Astrocyte (in vitro differentiated cells and primary cell): ENCODE data around the gene IL9. TPM values are rescaled to one million over a fixed set of nuclear protein-coding genes. Genes with fewer than 3 reads are reported as not detected.

Experiments used
- DNase-seq: peaks from one replicate; pipeline ENCODE4 v3.0.0-alpha.2; 2010; ENCODE audit warnings: low read depth
- FAIRE-seq: peaks from 2 replicates; lab custom pipeline; 2011; peaks lifted over from hg19 to GRCh38; lab: Jason Lieb, UNC
- H2AFZ ChIP-seq: 2 replicates; pipeline ENCODE4 v1.6.0; 2012; ENCODE audit warnings: low read depth, low read length, inconsistent platforms
- H3K27ac ChIP-seq: 2 replicates; pipeline ENCODE4 v1.5.1; 2011; ENCODE audit warnings: low read depth, low read length, inconsistent platforms
- H3K27me3 ChIP-seq: 2 replicates; pipeline ENCODE4 v1.6.0; 2011; ENCODE audit warnings: low read length, inconsistent platforms; ENCODE audit not compliant: insufficient read depth
- H3K36me3 ChIP-seq: 2 replicates; pipeline ENCODE4 v1.5.1; 2011; ENCODE audit warnings: low read length, inconsistent platforms; ENCODE audit not compliant: insufficient read depth
- H3K4me1 ChIP-seq: 2 replicates; pipeline ENCODE4 v1.5.1; 2011; ENCODE audit warnings: low read length, inconsistent platforms; ENCODE audit not compliant: insufficient read depth
- H3K4me2 ChIP-seq: 2 replicates; pipeline ENCODE4 v1.6.0; 2012; ENCODE audit warnings: low read length, inconsistent platforms
- H3K4me3 ChIP-seq: 2 replicates; pipeline ENCODE4 v1.5.1; 2011; ENCODE audit warnings: low read depth, mild to moderate bottlenecking, low read length, inconsistent platforms; ENCODE audit not compliant: insufficient read depth
- H3K79me2 ChIP-seq: 2 replicates; pipeline ENCODE4 v1.6.0; 2012; ENCODE audit warnings: mild to moderate bottlenecking, low read length, inconsistent platforms; ENCODE audit not compliant: insufficient read depth
- H3K9ac ChIP-seq: 2 replicates; pipeline ENCODE4 v1.6.0; 2012; ENCODE audit warnings: mild to moderate bottlenecking, low read length, inconsistent platforms
- H3K9me3 ChIP-seq: 2 replicates; pipeline ENCODE4 v1.5.1; 2012; ENCODE audit warnings: low read depth, mild to moderate bottlenecking, low read length, inconsistent platforms; ENCODE audit not compliant: insufficient read depth
- H4K20me1 ChIP-seq: 2 replicates; pipeline ENCODE4 v1.6.0; 2012; ENCODE audit warnings: low read length, inconsistent platforms; ENCODE audit not compliant: insufficient read depth
- H3K27ac Mint-ChIP-seq: one replicate; pipeline ENCODE4 v1.8.0; 2021; ENCODE audit warnings: mild to moderate bottlenecking, mixed read lengths; ENCODE audit not compliant: unreplicated experiment
- H3K27me3 Mint-ChIP-seq: one replicate; pipeline ENCODE4 v1.8.0; 2021; ENCODE audit warnings: low read depth, mixed read lengths; ENCODE audit not compliant: unreplicated experiment
- H3K36me3 Mint-ChIP-seq: one replicate; pipeline ENCODE4 v1.8.0; 2021; ENCODE audit warnings: low read depth, mixed read lengths; ENCODE audit not compliant: unreplicated experiment
- H3K4me1 Mint-ChIP-seq: one replicate; pipeline ENCODE4 v1.8.0; 2021; ENCODE audit warnings: low read depth, mixed read lengths; ENCODE audit not compliant: unreplicated experiment
- H3K4me3 Mint-ChIP-seq: one replicate; pipeline ENCODE4 v1.8.0; 2021; ENCODE audit warnings: mild to moderate bottlenecking, moderate library complexity, mixed read lengths; ENCODE audit not compliant: unreplicated experiment
- H3K9me3 Mint-ChIP-seq: one replicate; pipeline ENCODE4 v1.8.0; 2021; ENCODE audit warnings: mild to moderate bottlenecking, mixed read lengths; ENCODE audit not compliant: unreplicated experiment
- EZH2 ChIP-seq: IDR thresholded peaks from 2 replicates; pipeline ENCODE4 v1.6.1; 2012; ENCODE audit warnings: mild to moderate bottlenecking, low read length, inconsistent platforms; ENCODE audit not compliant: insufficient read depth
- total RNA-seq: library from RNA; stranded (reverse); gene quantifications from 2 replicates; pipeline ENCODE4 v1.2.1, GENCODE V29; 2021
- TF ChIP-seq, protein P1 (sequence below): IDR thresholded peaks from 2 replicates; pipeline ENCODE4 v1.5.1; 2011; ENCODE audit warnings: low read depth, mild to moderate bottlenecking, inconsistent platforms, low read length, moderate library complexity; ENCODE audit not compliant: insufficient read depth

IL9 gene
- total RNA-seq, 1 donor from 2014 or later, result not detected

DNA sequence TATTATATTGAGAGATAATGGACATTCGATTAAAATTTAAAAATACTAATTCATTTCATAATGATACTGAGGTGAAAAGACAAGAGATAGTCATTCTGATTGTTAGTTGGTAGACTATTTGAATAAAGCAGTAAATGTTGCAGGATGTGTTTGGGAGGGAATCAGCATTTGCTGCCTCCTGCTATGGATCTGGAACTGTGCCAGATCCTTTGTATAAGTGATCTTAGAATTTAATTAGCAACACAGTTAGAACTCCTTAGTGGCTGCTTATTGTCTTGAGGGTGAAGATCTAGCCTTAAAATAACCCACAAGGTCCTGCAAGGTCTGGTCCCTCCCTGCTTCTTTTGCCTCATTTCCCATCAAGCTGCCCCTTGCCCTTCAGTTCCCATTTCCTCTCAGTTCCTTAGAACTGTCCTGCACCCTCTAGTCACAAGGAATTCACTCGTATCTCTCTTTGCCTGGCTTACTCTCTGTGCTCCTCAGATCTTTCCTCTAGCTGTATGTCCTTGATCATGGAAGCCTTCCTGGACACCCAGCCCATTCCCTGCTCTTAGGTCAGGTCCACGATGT is 46.6 kb upstream of the IL9 start:
- Mint-ChIP-seq H3K27me3 (no peaks in the 10 kb centered on the region), H3K36me3 (no peaks in the 10 kb centered on the region), H3K4me3 (no peak overlapping the region), H3K4me1 (peaks cover 4% of the 10 kb centered on the region), H3K9me3 (no peaks in the 10 kb centered on the region), H3K27ac (no peak overlapping the region)
- Histone ChIP-seq H3K79me2 (no peaks in the 10 kb centered on the region), H4K20me1 (no peaks in the 10 kb centered on the region), H3K4me1 (no peaks in the 10 kb centered on the region), H3K9ac (no peak overlapping the region), H3K4me2 (no peak overlapping the region), H3K27me3 (no peaks in the 10 kb centered on the region), H3K9me3 (no peaks in the 10 kb centered on the region), H3K27ac (no peak overlapping the region), H2AFZ (no peak overlapping the region), H3K4me3 (no peak overlapping the region), H3K36me3 (no peaks in the 10 kb centered on the region)
- no peak for DNase-seq
- no peak for FAIRE-seq
- TF ChIP-seq, protein P1, sequence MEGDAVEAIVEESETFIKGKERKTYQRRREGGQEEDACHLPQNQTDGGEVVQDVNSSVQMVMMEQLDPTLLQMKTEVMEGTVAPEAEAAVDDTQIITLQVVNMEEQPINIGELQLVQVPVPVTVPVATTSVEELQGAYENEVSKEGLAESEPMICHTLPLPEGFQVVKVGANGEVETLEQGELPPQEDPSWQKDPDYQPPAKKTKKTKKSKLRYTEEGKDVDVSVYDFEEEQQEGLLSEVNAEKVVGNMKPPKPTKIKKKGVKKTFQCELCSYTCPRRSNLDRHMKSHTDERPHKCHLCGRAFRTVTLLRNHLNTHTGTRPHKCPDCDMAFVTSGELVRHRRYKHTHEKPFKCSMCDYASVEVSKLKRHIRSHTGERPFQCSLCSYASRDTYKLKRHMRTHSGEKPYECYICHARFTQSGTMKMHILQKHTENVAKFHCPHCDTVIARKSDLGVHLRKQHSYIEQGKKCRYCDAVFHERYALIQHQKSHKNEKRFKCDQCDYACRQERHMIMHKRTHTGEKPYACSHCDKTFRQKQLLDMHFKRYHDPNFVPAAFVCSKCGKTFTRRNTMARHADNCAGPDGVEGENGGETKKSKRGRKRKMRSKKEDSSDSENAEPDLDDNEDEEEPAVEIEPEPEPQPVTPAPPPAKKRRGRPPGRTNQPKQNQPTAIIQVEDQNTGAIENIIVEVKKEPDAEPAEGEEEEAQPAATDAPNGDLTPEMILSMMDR, result no peak
- no peak for TF ChIP-seq EZH2

DNA sequence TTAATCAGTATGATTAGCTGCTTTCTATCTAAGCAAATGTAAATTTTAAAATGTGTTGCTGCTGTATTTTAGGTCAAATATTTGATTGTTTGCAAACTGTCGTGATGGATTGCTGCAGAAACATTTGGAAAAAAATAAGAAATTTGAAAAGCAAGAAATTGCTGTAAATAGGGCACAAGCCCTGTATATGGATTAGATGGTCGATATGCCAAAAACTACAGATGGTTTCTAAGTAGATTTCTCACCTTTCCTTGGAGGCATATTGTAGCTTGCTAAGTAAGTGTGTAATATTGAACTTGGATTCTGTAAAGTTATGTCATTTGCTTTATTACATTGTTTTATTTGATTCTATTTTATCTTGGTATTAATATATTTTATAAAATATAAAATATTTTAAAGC is 46.1 kb upstream of the IL9 start:
- peaks cover 3% of the 10 kb centered on the region for H3K27me3 Mint-ChIP-seq
- H2AFZ ChIP-seq, result no peak overlapping the region
- no peaks in the 10 kb centered on the region for H3K36me3 Mint-ChIP-seq
- no peaks in the 10 kb centered on the region for H3K36me3 ChIP-seq
- H3K4me1 ChIP-seq, result no peaks in the 10 kb centered on the region
- no peak overlapping the region for H3K9ac ChIP-seq
- no peaks in the 10 kb centered on the region for H3K9me3 ChIP-seq
- H3K9me3 Mint-ChIP-seq, result no peaks in the 10 kb centered on the region
- no peak overlapping the region for H3K27ac Mint-ChIP-seq
- DNase-seq, result no peak
- no peak overlapping the region for H3K4me2 ChIP-seq
- no peak overlapping the region for H3K4me3 ChIP-seq
- no peaks in the 10 kb centered on the region for H3K79me2 ChIP-seq
- H3K27ac ChIP-seq, result no peak overlapping the region
- H4K20me1 ChIP-seq, result no peaks in the 10 kb centered on the region
- H3K4me3 Mint-ChIP-seq, result no peak overlapping the region
- H3K4me1 Mint-ChIP-seq, result peaks cover 4% of the 10 kb centered on the region
- H3K27me3 ChIP-seq, result no peaks in the 10 kb centered on the region
- FAIRE-seq, result no peak
- TF ChIP-seq, protein P1, result no peak
- no peak for TF ChIP-seq EZH2

DNA sequence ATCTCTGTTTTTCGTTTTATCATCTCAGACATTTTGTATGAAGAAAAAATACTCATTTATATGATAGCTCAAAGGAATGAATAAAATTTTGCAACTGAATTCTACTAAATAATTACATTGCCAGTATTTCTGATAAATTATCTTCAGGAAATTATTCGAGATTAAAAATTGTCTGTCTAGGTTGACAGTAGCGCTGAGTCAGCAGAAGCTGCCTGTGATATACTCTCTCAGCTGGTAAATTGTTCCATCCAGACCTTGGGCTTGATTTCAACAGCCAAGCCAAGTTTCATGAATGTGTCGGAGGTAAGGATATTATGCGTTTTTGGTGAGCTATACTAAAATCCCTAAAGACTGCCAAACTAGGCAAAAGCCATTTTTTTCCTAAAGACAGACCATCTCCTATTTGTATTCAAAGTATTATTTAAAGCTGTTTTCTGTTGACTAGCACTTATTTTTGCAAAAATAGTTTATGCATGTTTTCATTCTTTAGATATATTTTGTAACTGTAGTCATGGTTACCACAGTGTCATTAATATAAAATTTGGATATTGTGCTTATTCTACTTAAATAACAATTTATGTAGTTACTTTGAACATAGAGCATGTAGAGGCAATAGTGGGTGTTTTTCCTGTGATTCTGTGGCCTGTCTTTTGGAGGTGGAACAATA is 41.7 kb upstream of the IL9 start:
- no peak overlapping the region for H3K4me2 ChIP-seq
- no peaks in the 10 kb centered on the region for H3K4me1 ChIP-seq
- H3K27me3 ChIP-seq, result peaks cover 2% of the 10 kb centered on the region
- H3K36me3 Mint-ChIP-seq, result no peaks in the 10 kb centered on the region
- no peak overlapping the region for H3K4me3 Mint-ChIP-seq
- peaks cover 9% of the 10 kb centered on the region for H3K27me3 Mint-ChIP-seq
- no peaks in the 10 kb centered on the region for H4K20me1 ChIP-seq
- H2AFZ ChIP-seq, result no peak overlapping the region
- no peak overlapping the region for H3K27ac ChIP-seq
- no peak for TF ChIP-seq EZH2
- TF ChIP-seq, protein P1, result no peak
- H3K9ac ChIP-seq, result no peak overlapping the region
- no peak overlapping the region for H3K27ac Mint-ChIP-seq
- H3K79me2 ChIP-seq, result no peaks in the 10 kb centered on the region
- FAIRE-seq, result no peak
- H3K4me1 Mint-ChIP-seq, result peaks cover 6% of the 10 kb centered on the region
- H3K36me3 ChIP-seq, result no peaks in the 10 kb centered on the region
- no peak overlapping the region for H3K4me3 ChIP-seq
- no peak for DNase-seq
- H3K9me3 Mint-ChIP-seq, result no peaks in the 10 kb centered on the region
- no peaks in the 10 kb centered on the region for H3K9me3 ChIP-seq
